ENCODE results near the gene CKS1B. TPM values are rescaled to one million over a fixed set of nuclear protein-coding genes. Genes with fewer than 3 reads are reported as not detected.
"Not testable (repeated sequence)": the region's sequence is repeated elsewhere in the genome, so short reads cannot be mapped to it uniquely, and the experiment has no call there.

CKS1B gene
- total RNA-seq, 2 donors from 2014 or later = 52.4 to 72.9 TPM

GRCh38 chr1:154992721-154993571 is 18.5 kb downstream of the CKS1B start:
- no peaks in the 10 kb centered on the region for H3K27me3 Mint-ChIP-seq
- H3K27ac Mint-ChIP-seq = no peak overlapping the region
- no peaks in the 10 kb centered on the region for H3K36me3 Mint-ChIP-seq
- H3K4me1 Mint-ChIP-seq (ENCODE audit: low read depth in 2 of 2) = peaks cover 5 to 15% of the 10 kb centered on the region in 2 donors
- no peaks in the 10 kb centered on the region for H3K9me3 Mint-ChIP-seq
- DNase-seq (ENCODE audit: low spot score) = no peak
- no peak for ATAC-seq
- H3K4me3 Mint-ChIP-seq = no peak overlapping the region

DNA sequence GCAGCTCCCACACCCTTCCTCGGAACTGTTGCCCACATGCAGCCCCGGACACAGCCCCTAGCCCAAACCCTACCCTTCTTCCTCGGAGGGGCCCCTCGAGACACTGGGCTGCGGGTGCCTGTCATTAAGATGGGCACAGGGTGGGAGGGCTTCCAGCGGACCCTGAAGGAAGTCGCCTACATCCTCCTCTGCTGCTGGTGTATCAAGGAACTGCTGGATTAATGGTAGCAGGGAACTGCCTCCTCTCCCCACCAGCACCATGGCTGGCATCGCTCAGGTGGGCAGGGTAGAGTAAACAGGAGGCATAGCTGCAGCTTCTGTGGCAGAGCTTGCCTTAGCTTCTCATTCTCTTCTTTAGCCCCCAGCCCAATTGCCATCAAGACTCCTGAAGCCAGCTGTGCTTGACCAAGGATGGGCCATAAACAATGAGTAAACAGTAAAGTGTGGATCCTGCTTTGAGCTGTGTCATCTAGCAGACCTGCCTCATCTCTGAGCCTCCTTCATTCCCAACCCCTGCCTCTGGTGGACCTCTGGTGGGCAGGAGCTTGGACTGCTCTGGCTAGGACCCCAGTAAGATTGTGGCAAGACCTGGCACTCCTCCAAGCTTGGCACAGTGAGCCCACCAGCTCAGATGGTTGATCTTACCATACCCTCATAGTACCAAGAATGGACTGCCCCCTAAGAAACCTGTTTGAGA is 19.2 kb downstream of the CKS1B start, which contains the start of gene LENEP:
LENEP (plus strand) TSS at position 15 of the 697 bp plus-strand sequence; CDS start at position 37, 22 bp downstream.
- DNase-seq (ENCODE audit: low spot score) (no peak), ATAC-seq (no peak)
- Mint-ChIP-seq H3K9me3 (no peaks in the 10 kb centered on the region), H3K27me3 (no peaks in the 10 kb centered on the region), H3K27ac (peak within 1 kb of the TSS in 1 of 2 donors; percentile 18), H3K36me3 (no peaks in the 10 kb centered on the region), H3K4me1 (ENCODE audit: low read depth in 2 of 2) (peaks cover 10 to 15% of the 10 kb centered on the region in 2 donors), H3K4me3 (no peak within 1 kb of the TSS)

GRCh38 chr1:154994269-154994587 is 19.7 kb downstream of the CKS1B start:
- peaks cover 15 to 16% of the 10 kb centered on the region in 2 donors for H3K4me1 Mint-ChIP-seq (ENCODE audit: low read depth in 2 of 2)
- ATAC-seq = no peak
- no peaks in the 10 kb centered on the region for H3K36me3 Mint-ChIP-seq
- DNase-seq (ENCODE audit: low spot score) = no peak
- no peaks in the 10 kb centered on the region for H3K27me3 Mint-ChIP-seq
- H3K9me3 Mint-ChIP-seq = no peaks in the 10 kb centered on the region
- peak overlapping the region in 1 of 2 donors; percentile 18 for H3K27ac Mint-ChIP-seq
- H3K4me3 Mint-ChIP-seq = no peak overlapping the region

DNA sequence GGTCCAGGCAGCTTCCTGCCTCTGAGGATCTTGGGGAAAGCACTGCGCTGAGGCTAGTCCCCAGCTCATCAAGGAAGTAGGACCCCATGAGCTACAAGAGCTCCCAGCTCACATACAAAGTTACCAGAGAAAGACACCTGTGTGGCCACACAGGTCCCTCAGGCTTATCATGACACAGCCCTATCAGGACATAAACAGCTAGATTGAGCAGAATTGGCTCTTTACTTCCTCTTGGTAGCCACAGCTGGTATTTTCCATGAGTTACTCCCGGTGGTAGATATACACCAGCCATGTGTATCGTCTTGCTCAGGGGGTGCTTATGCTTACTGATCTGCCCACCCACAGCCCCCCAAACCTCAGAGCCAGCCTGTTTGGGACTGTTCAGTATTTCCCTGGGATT is 20.1 kb downstream of the CKS1B start:
- H3K9me3 Mint-ChIP-seq = no peaks in the 10 kb centered on the region
- DNase-seq (ENCODE audit: low spot score) = no peak
- H3K4me1 Mint-ChIP-seq (ENCODE audit: low read depth in 2 of 2) = peaks cover 13 to 16% of the 10 kb centered on the region in 2 donors
- no peaks in the 10 kb centered on the region for H3K27me3 Mint-ChIP-seq
- no peak for ATAC-seq
- no peak overlapping the region for H3K4me3 Mint-ChIP-seq
- H3K36me3 Mint-ChIP-seq = no peaks in the 10 kb centered on the region
- H3K27ac Mint-ChIP-seq = peak overlapping the region in 1 of 2 donors; percentile 33

DNA sequence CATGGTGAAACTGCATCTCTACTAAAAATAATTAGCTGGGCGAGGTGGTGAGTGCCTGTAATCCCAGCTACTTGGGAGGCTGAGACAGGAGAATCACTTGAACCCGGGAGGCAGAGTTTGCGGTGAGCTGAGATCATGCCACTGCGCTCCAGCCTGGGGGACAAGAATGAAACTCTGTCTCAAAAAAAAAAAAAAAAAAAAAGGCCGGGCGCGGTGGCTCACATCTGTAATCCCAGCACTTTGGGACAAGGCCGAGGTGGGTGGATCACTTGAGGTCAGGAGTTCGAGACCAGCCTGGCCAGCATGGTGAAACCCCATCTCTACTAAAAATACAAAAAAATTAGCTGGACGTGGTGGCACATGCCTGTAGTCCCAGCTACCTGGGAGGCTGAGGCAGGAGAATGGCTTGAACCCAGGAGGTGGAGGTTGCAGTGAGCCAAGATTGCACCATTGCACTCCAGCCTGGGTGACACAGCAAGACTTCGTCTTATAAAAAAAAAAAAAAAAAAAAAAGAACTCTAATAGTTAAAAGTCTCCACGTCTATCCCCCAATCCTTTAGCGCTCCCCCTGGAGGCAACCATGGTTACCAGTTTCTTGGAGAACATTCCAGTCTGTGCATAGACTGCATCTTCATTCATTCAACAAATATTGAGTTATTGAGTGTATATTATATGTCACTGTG is 21.0 kb downstream of the CKS1B start:
- not testable (repeated sequence) for H3K27me3 Mint-ChIP-seq; H3K4me3 Mint-ChIP-seq; ATAC-seq; H3K9me3 Mint-ChIP-seq; H3K36me3 Mint-ChIP-seq; DNase-seq (ENCODE audit: low spot score)
- H3K4me1 Mint-ChIP-seq (ENCODE audit: low read depth in 2 of 2) = peaks cover 18 to 24% of the 10 kb centered on the region in 2 donors
- H3K27ac Mint-ChIP-seq = peak overlapping the region in 1 of 2 donors; percentile 33

DNA sequence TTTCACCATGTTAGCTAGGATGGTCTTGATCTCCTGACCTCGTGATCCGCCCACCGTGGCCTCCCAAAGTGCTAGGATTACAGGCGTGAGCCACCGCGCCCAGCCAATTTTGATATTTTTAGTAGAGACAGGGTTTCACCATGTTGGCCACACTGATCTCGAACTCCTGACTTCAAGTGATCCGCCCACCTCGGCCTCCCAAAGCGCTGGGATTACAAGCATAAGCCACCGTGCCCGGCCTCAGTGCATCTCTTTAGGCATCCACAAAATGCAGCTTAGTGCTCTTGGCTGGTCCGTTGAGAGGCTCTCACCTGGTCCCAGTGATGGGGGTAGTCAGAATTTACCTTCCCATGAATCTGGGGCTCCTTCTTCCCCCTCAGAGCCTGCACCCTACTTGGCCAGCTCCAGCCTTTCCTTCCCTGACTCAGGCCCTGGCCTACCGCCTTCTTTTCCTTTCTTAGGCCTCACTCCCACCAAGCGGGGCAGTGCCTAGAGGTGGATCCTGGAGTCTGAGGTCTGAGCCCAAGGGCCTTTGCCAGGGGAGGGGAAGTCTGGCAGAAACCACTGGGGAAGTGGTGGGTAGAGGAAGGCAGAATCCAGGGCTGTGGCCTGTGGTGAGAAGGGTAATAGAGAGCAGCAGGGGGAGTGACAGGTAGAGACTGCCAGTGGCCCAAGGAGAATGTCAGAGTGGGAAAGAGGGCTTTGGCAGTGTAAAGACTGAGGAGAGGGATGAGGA is 22.7 kb downstream of the CKS1B start:
- H3K27ac Mint-ChIP-seq = no peak overlapping the region
- no peak for ATAC-seq
- no peak overlapping the region for H3K4me3 Mint-ChIP-seq
- DNase-seq (ENCODE audit: low spot score) = no peak
- H3K36me3 Mint-ChIP-seq = no peaks in the 10 kb centered on the region
- H3K9me3 Mint-ChIP-seq = no peaks in the 10 kb centered on the region
- H3K27me3 Mint-ChIP-seq = no peaks in the 10 kb centered on the region
- peaks cover 18 to 24% of the 10 kb centered on the region in 2 donors for H3K4me1 Mint-ChIP-seq (ENCODE audit: low read depth in 2 of 2)

- H3K4me1 Mint-ChIP-seq (ENCODE audit: low read depth in 2 of 2) = peaks cover 19 to 24% of the 10 kb centered on the region in 2 donors
- H3K27ac Mint-ChIP-seq = peak overlapping the region in 1 of 2 donors; percentile 94
- ATAC-seq = no peak
Observed at GRCh38 chr1:154998201-154998780, 23.8 kb downstream of the CKS1B start.

GRCh38 chr1:154998818-154999570 is 24.5 kb downstream of the CKS1B start:
- H3K27ac Mint-ChIP-seq = peak overlapping the region; percentile 70 to 94
- no peak for ATAC-seq
- H3K27me3 Mint-ChIP-seq = no peaks in the 10 kb centered on the region

More at GRCh38 chr1:154998201-154998780, 23.8 kb downstream of the CKS1B start:
- H3K4me3 Mint-ChIP-seq = peak overlapping the region; percentile 38
- H3K27me3 Mint-ChIP-seq = no peaks in the 10 kb centered on the region
- no peaks in the 10 kb centered on the region for H3K9me3 Mint-ChIP-seq
- no peak for DNase-seq (ENCODE audit: low spot score)
- no peaks in the 10 kb centered on the region for H3K36me3 Mint-ChIP-seq

DNA sequence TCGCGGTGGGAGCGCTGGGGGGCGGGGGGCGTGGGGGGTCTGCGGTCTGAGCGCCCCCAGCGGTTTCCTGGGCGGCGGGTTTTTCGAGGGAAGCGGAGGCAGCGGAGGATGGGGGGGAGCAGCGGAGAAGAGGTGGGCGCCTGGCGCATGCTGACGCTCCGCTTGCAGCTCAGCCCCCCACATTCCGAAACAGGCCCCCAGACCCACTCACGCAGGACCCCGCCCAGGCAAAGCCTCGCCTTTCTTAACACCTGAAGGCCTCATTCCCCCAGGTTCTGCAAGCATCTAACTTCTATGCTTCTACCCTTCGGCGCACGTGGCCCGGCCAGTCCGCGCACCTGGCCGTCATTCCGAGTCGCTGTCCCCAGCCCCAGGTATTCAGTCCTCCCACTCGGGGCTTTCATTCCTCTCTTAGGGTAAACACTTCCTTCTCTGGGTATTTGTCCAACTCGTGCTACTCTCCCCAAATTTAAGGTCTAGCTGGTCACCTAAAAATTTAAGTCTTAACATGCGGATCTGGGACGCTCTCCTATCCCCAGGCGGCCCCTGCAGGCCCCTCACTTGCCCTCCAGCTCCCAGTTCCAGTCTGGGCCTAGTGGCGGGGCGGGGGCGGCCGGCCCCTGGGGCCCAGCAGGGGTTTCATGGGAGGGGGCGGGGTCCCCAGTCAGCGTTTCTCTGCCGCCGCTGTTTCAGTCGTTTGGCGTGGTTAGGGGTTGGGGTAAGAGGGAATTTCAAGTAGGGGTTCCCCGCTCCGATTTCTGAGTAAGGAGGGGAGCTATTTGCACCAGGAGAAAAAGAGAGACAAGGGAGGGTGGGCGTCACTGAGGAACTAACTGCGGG is 25.3 kb downstream of the CKS1B start:
- H3K36me3 Mint-ChIP-seq = no peaks in the 10 kb centered on the region
- no peak for DNase-seq (ENCODE audit: low spot score)
- ATAC-seq = no peak
- no peaks in the 10 kb centered on the region for H3K9me3 Mint-ChIP-seq
- H3K4me3 Mint-ChIP-seq = peak overlapping the region; percentile 95
- peaks cover 29 to 31% of the 10 kb centered on the region in 2 donors for H3K4me1 Mint-ChIP-seq (ENCODE audit: low read depth in 2 of 2)
- H3K27ac Mint-ChIP-seq = peak overlapping the region; percentile 94 to 95
- H3K27me3 Mint-ChIP-seq = no peaks in the 10 kb centered on the region

More at GRCh38 chr1:154998818-154999570, 24.5 kb downstream of the CKS1B start:
- H3K4me3 Mint-ChIP-seq = peak overlapping the region; percentile 83
- no peaks in the 10 kb centered on the region for H3K36me3 Mint-ChIP-seq
- H3K9me3 Mint-ChIP-seq = no peaks in the 10 kb centered on the region
- DNase-seq (ENCODE audit: low spot score) = peak; percentile 79
- peaks cover 23 to 24% of the 10 kb centered on the region in 2 donors for H3K4me1 Mint-ChIP-seq (ENCODE audit: low read depth in 2 of 2)

DNA sequence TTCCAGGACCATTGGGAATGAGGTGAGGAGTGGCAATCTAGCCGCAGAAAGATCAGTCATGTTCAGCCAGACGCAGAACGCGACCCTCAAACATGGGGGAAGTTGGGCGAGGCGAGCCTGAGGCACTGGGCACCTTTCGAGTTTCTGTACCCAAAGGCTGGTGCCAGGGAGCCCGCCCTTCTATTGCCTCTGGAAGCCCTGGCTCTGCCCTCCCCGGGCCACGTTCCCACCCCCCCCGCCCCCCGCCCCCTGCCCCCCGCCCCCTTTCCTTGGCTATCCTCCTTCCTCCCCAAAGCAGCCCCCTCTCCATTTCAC is 25.9 kb downstream of the CKS1B start:
- Mint-ChIP-seq H3K27ac (peak overlapping the region; percentile 94 to 95), H3K9me3 (no peaks in the 10 kb centered on the region), H3K4me3 (peak overlapping the region; percentile 95), H3K36me3 (no peaks in the 10 kb centered on the region), H3K27me3 (no peaks in the 10 kb centered on the region), H3K4me1 (ENCODE audit: low read depth in 2 of 2) (peaks cover 31 to 32% of the 10 kb centered on the region in 2 donors)
- ATAC-seq (no peak), DNase-seq (ENCODE audit: low spot score) (no peak)

GRCh38 chr1:155000726-155001424 is 26.4 kb downstream of the CKS1B start:
- DNase-seq (ENCODE audit: low spot score) (peak; percentile 91), ATAC-seq (peak; percentile 67 to 77)
- Mint-ChIP-seq H3K4me1 (ENCODE audit: low read depth in 2 of 2) (peaks cover 31 to 36% of the 10 kb centered on the region in 2 donors), H3K27ac (peak overlapping the region; percentile 94 to 95), H3K9me3 (no peaks in the 10 kb centered on the region), H3K27me3 (no peaks in the 10 kb centered on the region), H3K36me3 (no peaks in the 10 kb centered on the region), H3K4me3 (peak overlapping the region; percentile 95)

All from natural killer cell treated with Interleukin-12 subunit alpha and Interleukin-12 subunit beta and Interleukin-15 and Interleukin-18, amount 100 ng/mL, for 72 hours (primary cell).